B cell (primary cell): ENCODE measurements around the gene IL1RAPL1. TPM values are rescaled to one million over a fixed set of nuclear protein-coding genes. Genes with fewer than 3 reads are reported as not detected.

Experiments
- ATAC-seq: fragments of 200-7000 bp; cut with Tn5 transposase; one replicate; pipeline ENCODE4 v1.10.0; 2021; ENCODE audit warnings: low read depth, mild to moderate bottlenecking, moderate number of reproducible peaks, moderate library complexity
- CTCF ChIA-PET: fragments of 350-600 bp; sonication (Branson Sonifier 250); formaldehyde crosslinking; loops from one replicate; lab custom pipeline; 2021; ENCODE audit warnings: antibody characterized with exemption, inconsistent platforms; lab: Charles Lee
- POLR2A ChIA-PET: fragments of 350-600 bp; sonication (Branson Sonifier 250); formaldehyde crosslinking; loops from one replicate; lab custom pipeline; 2021; ENCODE audit warnings: antibody characterized with exemption; lab: Charles Lee
- DNase-seq: peaks from one replicate; pipeline ENCODE4 v3.0.0; 2013
- H2AFZ ChIP-seq: 2 replicates; pipeline ENCODE4 v1.6.1; 2012; ENCODE audit warnings: mild to moderate bottlenecking, low read depth, low read length; ENCODE audit not compliant: insufficient read depth, poor library complexity, severe bottlenecking
- H3K27ac ChIP-seq, 2 donors: 1 replicate in 1 of 2; 2 replicates in 1 of 2; pipeline ENCODE4 v1.5.1; 2012 to 2013; ENCODE audit warnings: low read length in 2 of 2, mild to moderate bottlenecking in 2 of 2, moderate library complexity in 1 of 2
- H3K27me3 ChIP-seq, 4 experiments: fragments of 200-600 bp in 1 of 4; sonication (generic) in 1 of 4; replicated peaks in 1 of 4; 1 replicate in 2 of 4; 2 replicates in 2 of 4; pipeline versions ENCODE4 v1.6.1 to v1.7.0; 2013 to 2016; ENCODE audit warnings: low read length in 3 of 4, mild to moderate bottlenecking in 2 of 4, mixed read lengths in 1 of 4, moderate library complexity in 1 of 4; ENCODE audit not compliant: insufficient read depth in 4 of 4, control insufficient read depth in 3 of 4; ENCODE audit errors: control extremely low read depth in 1 of 4
- H3K36me3 ChIP-seq, 2 experiments: replicated peaks in 1 of 2; 1 replicate in 1 of 2; 2 replicates in 1 of 2; pipeline versions ENCODE4 v1.6.1 to v1.7.1; 2013; ENCODE audit warnings: low read length in 1 of 2; ENCODE audit not compliant: insufficient read depth in 2 of 2, control insufficient read depth in 1 of 2; ENCODE audit errors: control extremely low read depth in 1 of 2, extremely low read depth in 1 of 2
- H3K4me1 ChIP-seq, 2 donors: fragments of 200-600 bp in 1 of 2; sonication (generic) in 1 of 2; 1 replicate in 1 of 2; 2 replicates in 1 of 2; pipeline versions ENCODE4 v1.5.1 to v1.6.1; 2013 to 2017; ENCODE audit warnings: low read length in 2 of 2; ENCODE audit not compliant: control insufficient read depth in 2 of 2, insufficient read depth in 2 of 2
- H3K4me2 ChIP-seq: replicated peaks from 2 replicates; pipeline ENCODE3; 2012; ENCODE audit warnings: mild to moderate bottlenecking, low read depth, low read length; ENCODE audit not compliant: poor library complexity, severe bottlenecking
- H3K4me3 ChIP-seq, 5 experiments: fragments of 200-600 bp in 1 of 5; sonication (generic) in 1 of 5; 1 replicate in 3 of 5; 2 replicates in 2 of 5; pipeline versions ENCODE4 v1.5.1 to v1.7.0; 2011 to 2016; ENCODE audit warnings: low read length in 4 of 5, mild to moderate bottlenecking in 4 of 5, low read depth in 2 of 5, control low read depth in 1 of 5, moderate library complexity in 1 of 5; ENCODE audit not compliant: insufficient read depth in 1 of 5; ENCODE audit errors: control extremely low read depth in 1 of 5, extremely low read depth in 1 of 5
- H3K79me2 ChIP-seq: fragments of 200-600 bp; sonication (generic); one replicate; pipeline ENCODE4 v1.6.0; 2016; ENCODE audit warnings: low read length; ENCODE audit not compliant: control insufficient read depth, insufficient read depth
- H3K9ac ChIP-seq: fragments of 200-600 bp; sonication (generic); 2 replicates; pipeline ENCODE4 v1.6.1; 2017; ENCODE audit warnings: mild to moderate bottlenecking, low read length, moderate library complexity
- H3K9me3 ChIP-seq, 3 donors: one replicate each; pipeline versions ENCODE4 v1.6.1 to v1.7.1; 2013; ENCODE audit warnings: low read length in 2 of 3; ENCODE audit not compliant: control insufficient read depth in 2 of 3, insufficient read depth in 1 of 3; ENCODE audit errors: control extremely low read depth in 1 of 3
- H4K20me1 ChIP-seq: 2 replicates; pipeline ENCODE4 v1.6.0; 2012; ENCODE audit warnings: mild to moderate bottlenecking, low read length; ENCODE audit not compliant: insufficient read depth, control insufficient read depth, poor library complexity, severe bottlenecking
- H3K27ac Mint-ChIP-seq: one replicate; pipeline ENCODE4 v1.8.0; 2021; ENCODE audit warnings: mixed read lengths
- H3K27me3 Mint-ChIP-seq: one replicate; pipeline ENCODE4 v1.8.0; 2021; ENCODE audit warnings: mixed read lengths
- H3K4me1 Mint-ChIP-seq: one replicate; pipeline ENCODE4 v1.8.0; 2021; ENCODE audit warnings: mixed read lengths
- H3K4me3 Mint-ChIP-seq: one replicate; pipeline ENCODE4 v1.8.0; 2021; ENCODE audit warnings: mixed read lengths
- H3K9me3 Mint-ChIP-seq: one replicate; pipeline ENCODE4 v1.8.0; 2022; ENCODE audit warnings: mixed read lengths; ENCODE audit not compliant: insufficient read depth
- CTCF ChIP-seq: fragments of 200-600 bp; IDR thresholded peaks from one replicate; pipeline ENCODE4 v1.8.0; 2022; ENCODE audit warnings: antibody characterized with exemption, mild to moderate bottlenecking
- EZH2 ChIP-seq: IDR thresholded peaks from 2 replicates; pipeline ENCODE4 v1.6.1; 2012; ENCODE audit warnings: borderline replicate concordance, low read depth, mild to moderate bottlenecking, moderate library complexity, low read length; ENCODE audit not compliant: insufficient read depth, poor library complexity, severe bottlenecking
- WGBS: methylation state at CpG from one replicate; pipeline ENCODE4 v1.1.5; 2013; ENCODE audit warnings: missing lambda C conversion rate; ENCODE audit not compliant: insufficient coverage; 5-methylcytosine and 5-hydroxymethylcytosine counted together
- intact Hi-C: fragments of 100-400 bp; cut with micrococcal nuclease; formaldehyde crosslinking; loops from one replicate; pipeline ENCODE4 v1.10.0; 2022
- polyA plus RNA-seq: library from polyadenylated mRNA; depleted of rRNA; stranded (reverse); fragments of >200 nt; gene quantifications from 2 replicates; pipeline ENCODE4 v1.2.3, GENCODE V29; 2012
- total RNA-seq, 2 donors: library from RNA; stranded (reverse); fragments of 120-200 nt in 1 of 2; gene quantifications; 1 replicate in 1 of 2; 2 replicates in 1 of 2; pipeline versions ENCODE4 v1.2.3 to v1.2.4, GENCODE V29; 2013 to 2022

The IL1RAPL1 gene
- total and polyA plus RNA-seq, 2 donors (not counting 1 experiment from before 2014, with no cell fraction given): not detected

GRCh38 chrX:28718450-28718849, 131.2 kb downstream of the IL1RAPL1 start:
- H3K9me3 ChIP-seq: no peaks in the 10 kb centered on the region
- ATAC-seq: no peak
- H3K4me3 Mint-ChIP-seq: no peak overlapping the region
- H3K9me3 Mint-ChIP-seq: no peaks in the 10 kb centered on the region
- H3K27me3 Mint-ChIP-seq: no peaks in the 10 kb centered on the region
- no peaks in the 10 kb centered on the region for H3K79me2 ChIP-seq
- intact Hi-C loops: no loop called here
- H3K4me2 ChIP-seq: no peak overlapping the region
- H3K27me3 ChIP-seq: no peaks in the 10 kb centered on the region
- no CpG with 5 or more reads among the region's 1 CpG for WGBS
- H3K4me3 ChIP-seq: no peak overlapping the region
- H3K9ac ChIP-seq: no peak overlapping the region
- no peak overlapping the region for H3K27ac ChIP-seq
- no peak overlapping the region for H2AFZ ChIP-seq
- no peaks in the 10 kb centered on the region for H3K4me1 ChIP-seq
- no peak for DNase-seq
- H3K27ac Mint-ChIP-seq: no peak overlapping the region
- POLR2A ChIA-PET: no interaction called here
- H3K4me1 Mint-ChIP-seq: no peaks in the 10 kb centered on the region
- H3K36me3 ChIP-seq: no peaks in the 10 kb centered on the region
- TF ChIP-seq CTCF: no peak
- TF ChIP-seq EZH2: no peak
- no peaks in the 10 kb centered on the region for H4K20me1 ChIP-seq
- CTCF ChIA-PET: no interaction called here

GRCh38 chrX:28719620-28720019, 132.4 kb downstream of the IL1RAPL1 start:
- Histone ChIP-seq H3K36me3 (no peaks in the 10 kb centered on the region), H3K27ac (no peak overlapping the region), H3K9ac (no peak overlapping the region), H3K4me3 (no peak overlapping the region), H3K27me3 (no peaks in the 10 kb centered on the region), H4K20me1 (no peaks in the 10 kb centered on the region), H3K4me1 (no peaks in the 10 kb centered on the region), H2AFZ (no peak overlapping the region), H3K79me2 (no peaks in the 10 kb centered on the region), H3K4me2 (no peak overlapping the region), H3K9me3 (no peaks in the 10 kb centered on the region)
- no peaks in the 10 kb centered on the region for H3K4me1 Mint-ChIP-seq
- no CpG with 5 or more reads among the region's 2 CpGs for WGBS
- no peaks in the 10 kb centered on the region for H3K9me3 Mint-ChIP-seq
- POLR2A ChIA-PET: no interaction called here
- no peak for DNase-seq
- no peak overlapping the region for H3K4me3 Mint-ChIP-seq
- ATAC-seq: no peak
- no peaks in the 10 kb centered on the region for H3K27me3 Mint-ChIP-seq
- intact Hi-C loops: no loop called here
- CTCF ChIA-PET: no interaction called here
- TF ChIP-seq CTCF (no peak), EZH2 (no peak)
- H3K27ac Mint-ChIP-seq: no peak overlapping the region
